Dedifferentiated amniotic fluid mesenchymal stem cell (primary cell): ENCODE data around the gene RPH3AL.

Experiments used
- DNase-seq: peaks from one replicate; pipeline ENCODE4 v3.0.0-alpha.2; 2016; ENCODE audit errors: extremely low spot score

Gene RPH3AL, protein sequence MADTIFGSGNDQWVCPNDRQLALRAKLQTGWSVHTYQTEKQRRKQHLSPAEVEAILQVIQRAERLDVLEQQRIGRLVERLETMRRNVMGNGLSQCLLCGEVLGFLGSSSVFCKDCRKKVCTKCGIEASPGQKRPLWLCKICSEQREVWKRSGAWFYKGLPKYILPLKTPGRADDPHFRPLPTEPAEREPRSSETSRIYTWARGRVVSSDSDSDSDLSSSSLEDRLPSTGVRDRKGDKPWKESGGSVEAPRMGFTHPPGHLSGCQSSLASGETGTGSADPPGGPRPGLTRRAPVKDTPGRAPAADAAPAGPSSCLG

DNA sequence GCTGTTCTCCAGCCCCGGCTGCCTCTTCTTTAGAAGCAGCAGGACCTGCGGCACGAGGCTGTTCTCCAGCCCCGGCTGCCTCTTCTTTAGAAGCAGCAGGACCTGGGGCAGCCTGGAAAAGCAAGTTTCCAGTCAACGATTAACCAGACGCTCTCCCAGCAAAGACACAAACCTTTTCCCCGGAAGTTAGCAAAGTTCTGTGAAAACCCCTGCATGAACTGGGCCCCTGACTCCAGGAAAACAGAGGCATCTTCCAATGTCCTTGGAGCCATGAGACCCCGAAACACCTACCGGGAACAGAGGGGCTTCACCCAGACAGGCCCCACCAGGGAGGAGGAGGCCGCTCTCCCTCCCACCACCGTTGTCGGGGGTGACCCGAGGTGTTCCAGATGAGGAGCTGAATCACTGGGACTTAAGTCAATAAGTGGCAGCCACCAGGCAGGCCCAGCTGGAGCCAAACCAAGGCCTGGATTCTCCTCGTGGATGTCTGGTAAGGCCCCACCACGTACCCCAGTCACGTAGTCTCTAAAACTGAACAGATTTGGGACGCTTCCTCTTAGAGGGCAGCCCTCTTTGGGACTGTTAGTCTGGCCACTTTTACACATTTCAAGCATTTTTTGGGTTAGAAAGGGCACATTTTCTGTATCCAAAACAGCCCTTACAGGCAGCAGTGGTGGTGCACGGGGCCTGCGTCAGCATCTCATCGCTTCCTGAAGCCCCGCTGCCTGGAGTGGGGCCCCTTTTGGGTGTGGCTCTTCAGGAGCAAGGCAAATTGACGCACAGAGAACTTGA is at the start of gene RPH3AL:
RPH3AL (minus strand) TSS at position 387 of the 792 bp plus-strand sequence. CDS start 25,264 bp downstream, outside the sequence.
- DNase-seq: no peak

DNA sequence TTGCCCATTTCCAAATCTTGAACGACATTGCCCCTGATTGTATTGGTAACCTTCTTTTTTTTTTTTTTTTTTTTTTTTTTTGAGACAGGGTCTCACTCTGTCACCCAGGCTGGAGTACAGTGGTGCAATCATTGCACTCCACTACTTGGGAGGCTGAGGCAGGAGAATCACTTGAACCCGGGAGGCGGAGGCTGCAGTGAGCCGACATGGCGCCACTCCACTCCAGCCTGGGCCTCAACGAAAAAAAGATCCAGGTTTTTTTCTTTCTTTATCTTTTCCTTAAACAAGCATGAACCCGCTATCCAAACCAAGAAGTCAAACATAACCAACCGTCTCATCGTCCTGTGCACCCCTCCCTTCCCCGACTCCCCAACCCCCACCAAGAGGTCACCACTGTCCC is 47.6 kb upstream of the RPH3AL start:
- no peak for DNase-seq

DNA sequence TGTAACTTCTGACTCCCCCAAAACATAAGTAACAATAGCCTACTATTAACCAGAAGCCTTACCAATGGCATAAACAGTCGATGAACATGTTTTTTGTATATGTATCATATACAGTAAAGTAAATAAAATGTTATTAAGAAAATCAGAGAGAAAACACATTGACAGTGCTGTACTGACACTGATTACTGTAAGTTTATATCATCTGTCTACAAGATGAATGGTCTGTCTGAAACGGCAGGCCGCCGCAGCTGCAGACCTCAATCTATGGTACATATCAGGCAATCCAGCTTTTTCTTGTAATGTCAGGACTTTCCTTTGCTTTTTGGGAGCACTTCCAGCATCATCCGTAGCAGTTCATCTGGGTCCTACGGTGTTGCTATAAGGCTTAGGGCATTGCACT is 44.2 kb upstream of the RPH3AL start:
- no peak for DNase-seq

GRCh38 chr17:395974-396373 is 43.4 kb upstream of the RPH3AL start:
- no peak for DNase-seq

DNA sequence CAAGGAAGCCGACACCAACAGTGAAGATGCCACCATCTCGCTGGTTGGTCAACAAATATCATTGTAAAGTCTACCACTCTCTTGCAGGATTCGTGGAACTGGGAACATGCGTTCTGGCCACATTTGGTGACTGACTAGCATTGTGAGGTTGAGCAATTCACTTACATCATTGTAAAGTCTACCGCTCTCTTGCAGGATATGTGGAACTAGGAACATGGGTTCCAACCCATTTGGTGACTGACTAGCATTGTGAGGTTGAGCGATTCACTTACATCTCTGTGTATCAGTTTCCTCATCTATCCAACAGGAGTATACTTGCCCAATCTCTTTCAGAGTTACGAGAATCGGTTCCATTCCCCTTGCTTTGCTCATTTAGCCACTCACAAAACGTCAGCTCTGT is 42.6 kb upstream of the RPH3AL start:
- no peak for DNase-seq

- DNase-seq: no peak
Observed at GRCh38 chr17:394718-395095, 42.1 kb upstream of the RPH3AL start.

DNA sequence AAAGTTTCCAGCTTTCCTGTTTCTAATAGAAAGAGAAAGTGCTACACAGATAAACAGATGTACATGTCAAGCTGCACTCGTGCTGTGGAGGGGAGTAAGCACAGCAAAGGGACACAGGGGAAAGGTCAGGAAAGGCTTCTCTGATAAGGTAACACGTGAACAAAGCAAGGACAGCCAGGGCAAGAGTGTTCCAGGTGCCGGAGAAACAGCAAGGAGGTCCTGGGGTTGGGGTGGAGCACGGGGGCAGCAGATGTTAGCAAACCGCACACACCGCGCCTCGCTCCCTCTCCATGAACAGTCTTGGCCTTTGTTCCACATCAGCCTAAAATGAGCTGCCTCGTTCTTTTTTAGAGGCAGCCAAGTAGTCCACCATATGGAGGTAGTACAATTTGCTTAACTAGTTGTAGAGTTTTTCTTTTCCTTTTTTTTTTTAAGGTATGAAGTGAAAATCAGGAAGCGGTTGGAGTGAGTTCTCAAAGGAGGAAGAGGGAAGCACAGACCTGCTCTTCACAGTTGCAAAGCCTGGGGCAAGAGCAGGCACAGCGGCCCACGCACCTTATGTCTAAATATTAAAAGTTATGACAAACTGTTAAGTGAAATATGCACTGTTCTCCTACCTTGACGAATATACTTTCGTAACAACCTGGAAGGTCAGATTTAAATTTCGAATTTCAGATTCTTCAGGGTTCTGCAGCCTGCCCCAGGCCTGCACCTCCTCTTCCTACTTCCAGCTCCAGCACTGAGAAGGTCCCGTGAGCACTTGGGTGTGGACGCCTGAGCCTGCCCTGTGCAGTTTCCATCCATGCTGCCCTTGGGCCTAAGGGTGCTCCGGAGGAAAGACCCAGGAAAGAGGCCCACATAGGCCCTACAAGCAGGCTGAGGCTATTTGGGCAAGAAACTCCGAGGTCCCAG is 41.5 kb upstream of the RPH3AL start:
- DNase-seq: no peak

DNA sequence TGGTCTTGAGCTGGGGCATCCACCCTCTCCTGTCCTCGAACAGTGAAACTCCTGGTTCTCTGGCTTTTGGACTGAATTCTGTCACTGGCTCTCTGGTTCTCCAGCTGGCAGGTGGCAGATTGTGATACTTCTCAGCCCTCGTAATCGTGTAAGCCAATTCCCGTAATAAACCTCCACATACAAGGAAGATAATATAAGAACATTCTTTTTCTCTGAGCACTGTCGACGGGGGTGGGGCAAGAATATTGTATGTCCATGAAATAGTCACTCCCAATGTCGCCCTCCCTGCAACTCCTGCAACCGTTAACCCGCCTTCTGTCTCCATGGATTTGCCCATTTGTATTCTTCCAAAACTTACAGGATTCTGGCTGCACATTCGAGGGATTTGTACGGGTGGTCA is 39.2 kb upstream of the RPH3AL start:
- no peak for DNase-seq

DNA sequence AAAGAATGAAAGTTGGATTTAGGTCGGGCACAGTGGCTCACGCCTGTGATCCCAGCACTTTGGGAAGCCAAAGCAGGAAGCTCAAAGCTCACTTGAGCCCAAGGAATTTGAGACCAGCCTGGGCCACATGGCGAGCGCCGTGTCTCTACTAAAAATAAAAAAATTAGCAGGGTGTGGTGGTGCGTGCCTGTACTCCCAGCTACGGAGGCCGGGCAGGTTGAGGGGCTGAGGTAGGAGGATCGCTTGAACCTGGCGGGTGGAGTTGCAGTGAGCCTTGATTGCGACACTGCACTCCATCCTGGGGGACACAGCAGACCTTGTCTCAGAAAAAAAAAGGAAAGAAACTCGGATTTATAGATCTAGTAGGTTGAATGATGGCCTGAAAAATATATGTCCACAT is 37.4 kb upstream of the RPH3AL start:
- no peak for DNase-seq

GRCh38 chr17:388087-388486 is 35.5 kb upstream of the RPH3AL start:
- DNase-seq: no peak

GRCh38 chr17:386141-386876 is 33.7 kb upstream of the RPH3AL start:
- DNase-seq: peak; percentile 23

- DNase-seq: no peak
Observed at GRCh38 chr17:385836-386140, 33.2 kb upstream of the RPH3AL start.

- no peak for DNase-seq
Observed at GRCh38 chr17:385178-385835, 32.7 kb upstream of the RPH3AL start.

- no peak for DNase-seq
Observed at GRCh38 chr17:384622-385177, 32.1 kb upstream of the RPH3AL start.

- no peak for DNase-seq
Observed at GRCh38 chr17:383771-384621, 31.4 kb upstream of the RPH3AL start.

DNA sequence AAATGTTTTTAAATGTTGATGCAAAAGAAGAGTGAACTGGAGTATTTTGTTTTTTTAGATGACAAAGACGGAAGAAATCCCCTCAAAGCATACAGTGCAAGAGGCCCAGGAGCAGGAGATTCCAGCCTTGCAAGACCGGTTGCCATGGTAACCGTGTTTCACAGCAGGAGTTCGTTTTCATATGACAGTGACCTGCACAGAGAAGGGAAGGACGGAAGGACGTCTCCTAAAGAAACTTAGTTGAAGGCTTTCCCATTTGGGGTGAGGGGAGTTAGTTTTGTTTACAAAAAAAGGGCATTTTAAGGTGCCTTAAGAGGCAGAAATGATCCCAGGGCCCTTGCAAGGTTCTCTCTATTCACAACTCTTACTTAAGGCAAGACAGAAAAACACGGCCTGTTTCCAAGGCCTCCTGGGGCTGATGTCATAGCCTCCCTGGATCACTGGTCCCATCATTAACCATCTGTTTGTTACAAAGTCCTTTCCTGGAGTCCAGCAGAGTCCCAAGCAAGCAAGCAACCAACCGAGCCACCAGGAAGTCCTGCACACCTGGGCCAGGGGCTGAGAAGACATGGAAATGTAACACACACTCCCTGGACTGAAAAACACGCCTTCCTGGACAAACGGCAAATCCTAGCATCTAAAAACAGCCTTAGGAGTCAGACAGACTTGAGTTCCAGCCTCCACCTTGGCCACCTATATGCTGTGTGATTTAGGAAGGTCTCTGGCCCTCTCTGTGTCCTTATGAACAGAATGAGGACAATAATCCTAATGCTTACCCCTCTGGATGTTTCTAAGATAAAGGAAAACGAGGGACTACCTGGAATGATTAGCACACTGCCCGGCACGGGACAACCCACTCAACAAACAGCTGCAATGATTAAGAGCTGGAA is 30.3 kb upstream of the RPH3AL start:
- DNase-seq: peak; percentile 59

DNA sequence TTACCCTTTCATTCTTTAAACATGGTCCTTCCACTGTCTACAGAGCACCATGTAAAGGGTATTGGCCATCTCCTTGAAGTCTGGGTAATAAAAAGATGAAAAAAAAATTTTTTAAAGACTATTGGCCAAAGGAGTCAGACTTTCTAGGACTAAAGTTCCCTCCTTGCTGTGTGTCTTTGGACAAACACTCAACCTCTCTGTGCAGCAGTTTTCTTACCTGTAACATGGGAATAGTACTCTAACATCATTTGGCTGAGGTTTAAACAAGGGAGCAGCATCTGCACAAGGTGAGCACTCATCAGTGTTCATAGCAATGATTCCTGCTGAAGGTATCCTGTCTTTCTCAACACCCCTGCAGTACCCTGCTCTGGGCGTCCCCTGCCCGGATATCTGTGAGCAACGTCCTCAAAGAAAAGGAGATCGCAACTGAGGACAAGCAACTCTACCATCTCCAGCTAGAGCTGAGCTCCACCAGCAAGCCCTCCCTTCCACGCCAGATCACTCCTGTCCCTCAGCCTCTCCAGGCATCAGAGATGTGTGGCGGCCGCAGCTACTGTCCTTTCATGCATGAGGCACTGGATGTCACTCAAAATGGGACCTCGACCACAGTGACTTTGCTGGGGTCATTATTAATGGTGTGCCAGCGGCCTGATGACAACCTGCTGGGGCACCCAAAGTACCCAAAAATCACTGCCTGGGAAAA is 29.5 kb upstream of the RPH3AL start:
- no peak for DNase-seq

- DNase-seq: no peak
Observed at GRCh38 chr17:381516-381915, 28.9 kb upstream of the RPH3AL start.
